RWPE2 (cell line): ENCODE results near the gene ASXL3.

Source experiments
- ATAC-seq: fragments of 200-7000 bp; cut with Tn5 transposase; 3 replicates; pipeline ENCODE4 v1.9.1; 2021; ENCODE audit warnings: low read depth
- DNase-seq: peaks from one replicate; pipeline ENCODE4 v3.0.0-alpha.2; 2020; ENCODE audit warnings: low spot score
- H3K27ac ChIP-seq: fragments of 450-650 bp; 2 replicates; pipeline ENCODE4 v1.5.1; 2017; ENCODE audit warnings: mild to moderate bottlenecking; ENCODE audit not compliant: poor library complexity, severe bottlenecking
- H3K27me3 ChIP-seq: fragments of 250-450 bp; sonication (Bioruptor Pico); 2 replicates; pipeline ENCODE4 v1.5.1; 2021; ENCODE audit warnings: mild to moderate bottlenecking, moderate library complexity; ENCODE audit not compliant: insufficient read depth, poor library complexity, severe bottlenecking
- H3K36me3 ChIP-seq: fragments of 250-450 bp; sonication (Bioruptor Pico); 2 replicates; pipeline ENCODE4 v1.5.1; 2020; ENCODE audit warnings: low read depth, mild to moderate bottlenecking, moderate library complexity
- H3K4me1 ChIP-seq: fragments of 250-450 bp; sonication (Bioruptor Pico); 2 replicates; pipeline ENCODE4 v1.5.1; 2021; ENCODE audit warnings: mild to moderate bottlenecking, moderate library complexity; ENCODE audit not compliant: insufficient read depth, poor library complexity, severe bottlenecking
- H3K4me3 ChIP-seq: fragments of 250-450 bp; sonication (Bioruptor Pico); 2 replicates; pipeline ENCODE4 v1.5.1; 2021; ENCODE audit warnings: mild to moderate bottlenecking, moderate library complexity; ENCODE audit not compliant: severe bottlenecking
- H3K9me3 ChIP-seq: fragments of 250-450 bp; sonication (Bioruptor Pico); 2 replicates; pipeline ENCODE4 v1.5.1; 2021; ENCODE audit warnings: mild to moderate bottlenecking, moderate library complexity; ENCODE audit not compliant: severe bottlenecking
- CTCF ChIP-seq: fragments of 450-650 bp; IDR thresholded peaks from one replicate; pipeline ENCODE4 v1.5.1; 2017; ENCODE audit warnings: mild to moderate bottlenecking, moderate library complexity; ENCODE audit not compliant: poor library complexity, severe bottlenecking

ASXL3 gene

GRCh38 chr18:33576999-33577646 lies 896 bp upstream of the ASXL3 start:
- ATAC-seq (no peak), DNase-seq (no peak)
- no peak for TF ChIP-seq CTCF
- Histone ChIP-seq H3K9me3 (no peaks in the 10 kb centered on the region), H3K4me3 (no peak overlapping the region), H3K27ac (no peak overlapping the region), H3K36me3 (no peaks in the 10 kb centered on the region), H3K4me1 (peaks cover 3% of the 10 kb centered on the region), H3K27me3 (peaks cover 68% of the 10 kb centered on the region)

GRCh38 chr18:33578518-33579348 lies 714 bp downstream of the ASXL3 start:
- ATAC-seq = peak; percentile 49; the same call in 1 of the 3 replicates
- H3K36me3 ChIP-seq = no peaks in the 10 kb centered on the region
- peaks cover 78% of the 10 kb centered on the region for H3K27me3 ChIP-seq
- no peak overlapping the region for H3K27ac ChIP-seq
- no peaks in the 10 kb centered on the region for H3K9me3 ChIP-seq
- peaks cover 3% of the 10 kb centered on the region for H3K4me1 ChIP-seq
- no peak for TF ChIP-seq CTCF
- DNase-seq = no peak
- peak overlapping the region; percentile 5 for H3K4me3 ChIP-seq

- ATAC-seq = 0 out of 3 replicates have a peak, but pooled peaks have one; percentile 21
- no peak for TF ChIP-seq CTCF
- no peaks in the 10 kb centered on the region for H3K36me3 ChIP-seq
- DNase-seq = no peak
- no peaks in the 10 kb centered on the region for H3K9me3 ChIP-seq
- H3K4me1 ChIP-seq = peaks cover 3% of the 10 kb centered on the region
- H3K4me3 ChIP-seq = no peak overlapping the region
- H3K27ac ChIP-seq = no peak overlapping the region
- H3K27me3 ChIP-seq = peaks cover 78% of the 10 kb centered on the region
These were observed 1.6 kb downstream of the ASXL3 start for GRCh38 chr18:33579349-33580215.

- no peak for TF ChIP-seq CTCF
- H3K9me3 ChIP-seq = no peaks in the 10 kb centered on the region
- no peak overlapping the region for H3K4me3 ChIP-seq
- H3K27ac ChIP-seq = no peak overlapping the region
- no peaks in the 10 kb centered on the region for H3K36me3 ChIP-seq
- DNase-seq (no peak), ATAC-seq (no peak)
- peaks cover 3% of the 10 kb centered on the region for H3K4me1 ChIP-seq
- H3K27me3 ChIP-seq = peaks cover 71% of the 10 kb centered on the region
These were observed 2.5 kb downstream of the ASXL3 start for GRCh38 chr18:33580546-33580945.
